Measurements from ENCODE around the gene MATN3. TPM values are rescaled to one million over a fixed set of nuclear protein-coding genes. Genes with fewer than 3 reads are reported as not detected.

The MATN3 gene
- total RNA-seq, 1 experiment from 2014 or later, result 13.5 TPM

DNA sequence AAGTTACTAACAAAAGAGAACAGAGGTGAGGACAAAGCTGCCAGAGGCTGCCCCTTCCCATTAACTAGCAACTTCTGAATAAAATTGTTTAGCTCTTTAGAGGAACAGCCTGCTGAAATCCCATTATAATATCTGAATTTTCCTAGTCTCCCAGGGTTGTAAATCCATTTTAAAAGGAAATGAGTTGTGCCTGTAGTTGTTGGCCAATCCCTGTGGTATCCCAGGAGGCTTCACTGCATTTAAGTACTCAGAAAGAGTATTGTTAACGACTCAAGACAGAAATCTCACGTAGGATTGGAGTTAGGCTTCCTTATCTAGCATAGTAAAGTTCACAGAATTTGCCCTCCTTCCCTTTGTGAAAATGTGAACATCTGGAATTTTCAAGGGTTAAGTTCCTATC is 30.1 kb upstream of the MATN3 start:
- Mint-ChIP-seq H3K9me3 (no peaks in the 10 kb centered on the region), H3K4me1 (peaks cover 0 to 14% of the 10 kb centered on the region in 2 experiments; a peak in 1 of 4 replicates), H3K36me3 (ENCODE audit: insufficient read depth in 1 of 3, low read depth in 3 of 3) (peaks cover 14 to 38% (median 35%) of the 10 kb centered on the region in 3 experiments; a peak in 6 of 7 replicates), H3K4me3 (no peak overlapping the region), H3K27ac (no peak overlapping the region), H3K27me3 (ENCODE audit: low read depth) (no peaks in the 10 kb centered on the region)
- H3K27me3 ChIP-seq (ENCODE audit: insufficient read depth, low read length), result no peaks in the 10 kb centered on the region
- H3K23me2 ChIP-seq (ENCODE audit: insufficient read length, low read depth, low read length, poor library complexity, severe bottlenecking), result no peaks in the 10 kb centered on the region
- H3K9me3 ChIP-seq (ENCODE audit: control insufficient read depth, low read depth, low read length), result no peaks in the 10 kb centered on the region
- H2BK120ac ChIP-seq (ENCODE audit: low read depth, low read length, poor library complexity, severe bottlenecking), result no peak overlapping the region
- no peak overlapping the region for H4K8ac ChIP-seq (replicated peaks; ENCODE audit: insufficient read length, low read depth, low read length)
- H3K9ac ChIP-seq (ENCODE audit: extremely low read depth, insufficient read length, low read length), result no peak overlapping the region
- H4K91ac ChIP-seq (ENCODE audit: insufficient read length, low read depth, low read length), result no peak overlapping the region
- no peak overlapping the region for H2BK5ac ChIP-seq (ENCODE audit: insufficient read length, low read length)
- H3K79me1 ChIP-seq (ENCODE audit: insufficient read depth, low read depth, low read length, poor library complexity, severe bottlenecking), result peaks cover 5% of the 10 kb centered on the region
- no peak overlapping the region for H2AK5ac ChIP-seq (ENCODE audit: insufficient read length, low read length)
- no CpG with 5 or more reads among the region's 2 CpGs for WGBS (ENCODE audit: extremely low coverage, insufficient read length, low lambda C conversion rate)
- H2BK20ac ChIP-seq (ENCODE audit: low read depth, low read length, poor library complexity, severe bottlenecking), result no peak overlapping the region
- no peak overlapping the region for H3K14ac ChIP-seq (ENCODE audit: insufficient read depth, low read length)
- H2BK15ac ChIP-seq (ENCODE audit: low read depth, low read length), result no peak overlapping the region
- no peak overlapping the region for H3K4ac ChIP-seq (ENCODE audit: low read depth, low read length)
- H3T11ph ChIP-seq (ENCODE audit: low read length), result no peak overlapping the region
- H3K23ac ChIP-seq (ENCODE audit: insufficient read length, low read depth, low read length), result no peak overlapping the region
- no peak overlapping the region for H3K4me2 ChIP-seq (ENCODE audit: insufficient read depth, insufficient read length, low read length)
- no peak for DNase-seq
- H3K27ac ChIP-seq (ENCODE audit: insufficient read length, low read depth, low read length), result no peak overlapping the region
- no peaks in the 10 kb centered on the region for H4K20me1 ChIP-seq (ENCODE audit: control insufficient read depth, insufficient read depth, insufficient read length)
- no peak overlapping the region for H4K5ac ChIP-seq (ENCODE audit: insufficient read length, low read depth, low read length)
- 0 out of 2 replicates have a peak, but pooled peaks cover 2% of the 10 kb centered on the region for H3K4me1 ChIP-seq (ENCODE audit: insufficient read depth, low read length)
- no peak overlapping the region for H3K18ac ChIP-seq (ENCODE audit: insufficient read length, low read depth, low read length)
- no peak overlapping the region for H2BK12ac ChIP-seq (ENCODE audit: insufficient read length, low read depth, low read length)
- H2AFZ ChIP-seq (ENCODE audit: low read length), result no peak overlapping the region
- no peak overlapping the region for H3K56ac ChIP-seq (ENCODE audit: insufficient read length, low read depth, low read length)
- TF ChIP-seq, protein P1, sequence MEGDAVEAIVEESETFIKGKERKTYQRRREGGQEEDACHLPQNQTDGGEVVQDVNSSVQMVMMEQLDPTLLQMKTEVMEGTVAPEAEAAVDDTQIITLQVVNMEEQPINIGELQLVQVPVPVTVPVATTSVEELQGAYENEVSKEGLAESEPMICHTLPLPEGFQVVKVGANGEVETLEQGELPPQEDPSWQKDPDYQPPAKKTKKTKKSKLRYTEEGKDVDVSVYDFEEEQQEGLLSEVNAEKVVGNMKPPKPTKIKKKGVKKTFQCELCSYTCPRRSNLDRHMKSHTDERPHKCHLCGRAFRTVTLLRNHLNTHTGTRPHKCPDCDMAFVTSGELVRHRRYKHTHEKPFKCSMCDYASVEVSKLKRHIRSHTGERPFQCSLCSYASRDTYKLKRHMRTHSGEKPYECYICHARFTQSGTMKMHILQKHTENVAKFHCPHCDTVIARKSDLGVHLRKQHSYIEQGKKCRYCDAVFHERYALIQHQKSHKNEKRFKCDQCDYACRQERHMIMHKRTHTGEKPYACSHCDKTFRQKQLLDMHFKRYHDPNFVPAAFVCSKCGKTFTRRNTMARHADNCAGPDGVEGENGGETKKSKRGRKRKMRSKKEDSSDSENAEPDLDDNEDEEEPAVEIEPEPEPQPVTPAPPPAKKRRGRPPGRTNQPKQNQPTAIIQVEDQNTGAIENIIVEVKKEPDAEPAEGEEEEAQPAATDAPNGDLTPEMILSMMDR (conservative IDR thresholded peaks at IDR 0.05), result no peak
- peaks cover 20% of the 10 kb centered on the region; the same call in 1 of the 2 replicates for H3K79me2 ChIP-seq (ENCODE audit: insufficient read depth, low read length)

Data from H9 (cell line).